HepG2 (cell line): ENCODE results near the gene MCF2L. TPM values are rescaled to one million over a fixed set of nuclear protein-coding genes. Genes with fewer than 3 reads are reported as not detected.

ENCODE experiments used
- ATAC-seq: fragments of 200-7000 bp; cut with Tn5 transposase; 3 replicates; pipeline ENCODE4 v1.9.1; 2020; ENCODE audit warnings: mild to moderate bottlenecking, moderate library complexity
- BruUV-seq: library from RNA; stranded (reverse); fragments of 400-500 nt; replicated peaks from 2 replicates; lab custom pipeline; 2021; lab: Mats Ljungman, UMichigan
- CTCF ChIA-PET: fragments of 300-600 bp; formaldehyde crosslinking; extraction: SDS; loops from one replicate; lab custom pipeline; 2021; ENCODE audit warnings: low total read pairs, inconsistent platforms, low intra/inter-chr PET ratio; lab: Yijun Ruan, JAX
- POLR2A ChIA-PET: fragments of 350-600 bp; sonication (Branson Sonifier 250); formaldehyde crosslinking; loops from one replicate; lab custom pipeline; 2020; ENCODE audit warnings: antibody characterized with exemption, inconsistent platforms; lab: Yijun Ruan, JAX
- DNase-seq: peaks from one replicate; pipeline ENCODE4 v3.0.0-alpha.2; 2015; ENCODE audit warnings: low spot score
- FAIRE-seq: peaks from 3 replicates; lab custom pipeline; 2011; peaks lifted over from hg19 to GRCh38; lab: Jason Lieb, UNC
- H2AFZ ChIP-seq: one replicate; pipeline ENCODE4 v1.6.1; 2011; ENCODE audit warnings: low read length, inconsistent platforms
- H3K27ac ChIP-seq: fragments of 300-600 bp; 3 replicates; pipeline ENCODE4 v1.8.0; 2011; ENCODE audit warnings: mixed run types, mild to moderate bottlenecking, mixed read lengths, low read length, inconsistent platforms; ENCODE audit not compliant: insufficient read depth; ENCODE audit errors: extremely low read length
- H3K27me3 ChIP-seq, 2 experiments: fragments of 200-600 bp in 1 of 2; 2 replicates in 1 of 2; 3 replicates in 1 of 2; pipeline versions ENCODE4 v1.6.0 to v1.8.0; 2011; ENCODE audit warnings: low read length in 2 of 2, mild to moderate bottlenecking in 2 of 2, moderate library complexity in 2 of 2, inconsistent platforms in 1 of 2; ENCODE audit not compliant: insufficient read depth in 2 of 2, control insufficient read depth in 1 of 2
- H3K36me3 ChIP-seq, 2 experiments: fragments of 200-600 bp in 1 of 2; replicated peaks in 1 of 2; 2 replicates in 1 of 2; 3 replicates in 1 of 2; pipeline versions ENCODE4 v1.5.1 to v1.8.0; 2011; ENCODE audit warnings: low read length in 2 of 2, inconsistent platforms in 1 of 2; ENCODE audit not compliant: insufficient read depth in 2 of 2, control insufficient read depth in 1 of 2
- H3K4me1 ChIP-seq: 2 replicates; pipeline ENCODE4 v1.5.1; 2012; ENCODE audit warnings: low read length, inconsistent platforms; ENCODE audit not compliant: insufficient read depth
- H3K4me2 ChIP-seq: 2 replicates; pipeline ENCODE4 v1.6.0; 2011; ENCODE audit warnings: low read depth, low read length, inconsistent platforms
- H3K4me3 ChIP-seq, 3 experiments: fragments of 200-600 bp in 1 of 3; sonication (generic), shearing (Covaris generic) in 1 of 3; replicated peaks in 1 of 3; 2 replicates each; pipeline ENCODE4 v1.5.1; 2011 to 2016; ENCODE audit warnings: low read length in 3 of 3, inconsistent platforms in 2 of 3, low read depth in 2 of 3, mild to moderate bottlenecking in 2 of 3, control low read depth in 1 of 3, mixed read lengths in 1 of 3; ENCODE audit not compliant: insufficient read depth in 1 of 3
- H3K79me2 ChIP-seq: one replicate; pipeline ENCODE4 v1.6.1; 2011; ENCODE audit warnings: low read length, inconsistent platforms; ENCODE audit not compliant: insufficient read depth
- H3K9ac ChIP-seq: 2 replicates; pipeline ENCODE4 v1.6.0; 2011; ENCODE audit warnings: mild to moderate bottlenecking, low read depth, low read length, inconsistent platforms; ENCODE audit not compliant: insufficient read depth
- H3K9me3 ChIP-seq: 2 replicates; pipeline ENCODE4 v1.5.1; 2012; ENCODE audit warnings: mild to moderate bottlenecking, low read length
- H4K20me1 ChIP-seq: 2 replicates; pipeline ENCODE4 v1.6.0; 2011; ENCODE audit warnings: inconsistent platforms, mild to moderate bottlenecking, low read length, moderate library complexity; ENCODE audit not compliant: insufficient read depth
- FOXP4 ChIP-seq: sonication (generic); formaldehyde crosslinking; IDR thresholded peaks from 2 replicates; pipeline ENCODE4 v1.4.0; 2020; ENCODE audit warnings: missing genetic modification reagents
- HNF1A ChIP-seq, 2 experiments: sonication (generic) in 1 of 2; formaldehyde crosslinking in 1 of 2; IDR thresholded peaks; 2 replicates each; pipeline versions ENCODE4 v1.4.0 to v1.6.1; 2016 to 2020; ENCODE audit warnings: borderline replicate concordance in 1 of 2, low read depth in 1 of 2, mild to moderate bottlenecking in 1 of 2, missing genetic modification reagents in 1 of 2
- MAFF ChIP-seq: IDR thresholded peaks from 2 replicates; pipeline ENCODE4 v1.6.1; 2011; ENCODE audit warnings: low read depth, low read length, improper control_type of control experiment
- NR0B2 ChIP-seq: sonication (generic); formaldehyde crosslinking; IDR thresholded peaks from 2 replicates; pipeline ENCODE4 v1.4.0; 2020; ENCODE audit warnings: mild to moderate bottlenecking, missing genetic modification reagents
- ONECUT2 ChIP-seq: sonication (generic); formaldehyde crosslinking; IDR thresholded peaks from 2 replicates; pipeline ENCODE4 v1.4.0; 2020; ENCODE audit warnings: missing genetic modification reagents
- SPEN ChIP-seq: sonication (generic); formaldehyde crosslinking; IDR thresholded peaks from 2 replicates; pipeline ENCODE4 v1.5.1; 2020; ENCODE audit warnings: low read depth, mild to moderate bottlenecking, missing genetic modification reagents
- ZBTB33 ChIP-seq: sonication (generic); formaldehyde crosslinking; IDR thresholded peaks from 2 replicates; pipeline ENCODE4 v1.4.0; 2020; ENCODE audit warnings: missing genetic modification reagents
- ZNF24 ChIP-seq: fragments of 450-650 bp; IDR thresholded peaks from 2 replicates; pipeline ENCODE4 v1.6.1; 2017; ENCODE audit warnings: antibody characterized with exemption, mild to moderate bottlenecking
- ZNF772 ChIP-seq: sonication (generic); formaldehyde crosslinking; IDR thresholded peaks from 2 replicates; pipeline ENCODE4 v1.5.0; 2020; ENCODE audit warnings: mild to moderate bottlenecking, missing genetic modification reagents
- ZNF891 ChIP-seq: sonication (generic); formaldehyde crosslinking; IDR thresholded peaks from 2 replicates; pipeline ENCODE4 v1.5.0; 2020; ENCODE audit warnings: mild to moderate bottlenecking, missing genetic modification reagents
- ZSCAN29 ChIP-seq: sonication (generic); formaldehyde crosslinking; conservative IDR thresholded peaks from 2 replicates; pipeline ENCODE4 v1.4.0; 2020; ENCODE audit warnings: mild to moderate bottlenecking, missing genetic modification reagents
- WGBS: methylation state at CpG from one replicate; pipeline ENCODE4 v1.1.6; 2017; ENCODE audit warnings: low lambda C conversion rate; 5-methylcytosine and 5-hydroxymethylcytosine counted together
- in situ Hi-C: cut with HindIII; loops from 2 replicates; pipeline ENCODE4 v1.10.0; 2017; ENCODE audit warnings: low pct_unique_long_range_greater_than_20kb; ENCODE audit not compliant: extremely low pct_ligation_motif_present
- intact Hi-C: fragments of 100-400 bp; cut with micrococcal nuclease; formaldehyde crosslinking; loops from one replicate; pipeline ENCODE4 v1.10.0; 2022; ENCODE audit not compliant: unreplicated experiment
- polyA plus RNA-seq, 8 experiments: library from polyadenylated mRNA; depleted of rRNA in 3 of 8; stranded (reverse) in 7 of 8; unstranded in 1 of 8; fragments of >200 nt; fragmentation: Illumina TruSeq in 4 of 8; extraction: Trizol in 4 of 8; gene quantifications; 2 replicates each; pipeline versions ENCODE4 v1.2.1 to v1.2.3, GENCODE V29; 2011 to 2016; ENCODE audit warnings: low read depth in 4 of 8, missing spikeins in 1 of 8, mixed read lengths in 1 of 8; ENCODE audit not compliant: insufficient read depth in 1 of 8
- total RNA-seq, 5 experiments: library from RNA; depleted of rRNA; stranded (reverse); fragments of >200 nt; fragmentation: Illumina TruSeq; extraction: Trizol; gene quantifications; 2 replicates each; pipeline ENCODE4 v1.2.3, GENCODE V29; 2016; ENCODE audit warnings: low read depth in 1 of 5

MCF2L gene
- total and polyA plus RNA-seq, 2 of the 13 experiments (the other 11 are each of a cell fraction or from before 2014, with no cell fraction given), result 19.4 to 28.4 TPM

- Histone ChIP-seq H3K79me2 (peaks cover 3% of the 10 kb centered on the region), H3K9ac (no peak overlapping the region), H2AFZ (no peak overlapping the region), H3K27ac (peak overlapping the region; percentile 63), H3K4me1 (peaks cover 79% of the 10 kb centered on the region), H3K27me3 (no peaks in the 10 kb centered on the region), H3K4me3 (peak overlapping the region in 1 of 3 experiments; percentile 40; a peak in 2 of 6 replicates), H3K9me3 (no peaks in the 10 kb centered on the region), H4K20me1 (no peaks in the 10 kb centered on the region), H3K4me2 (peak overlapping the region; percentile 64), H3K36me3 (no peaks in the 10 kb centered on the region)
- in situ Hi-C loops (no loop called here), intact Hi-C loops (loop anchor here (2.0 kb wide), 2 partner anchors 14 to 44 kb away; no protein-coding TSS in a partner anchor)
- ChIA-PET POLR2A (interaction anchor here (0.8 to 1.7 kb wide), 8 partner anchors 11 to 67 kb away, joined by 3 to 9 read pairs (median 5); partner anchors contain the start of gene MCF2L), CTCF (interaction anchor here (1.7 kb wide), 1 partner anchor 15 kb away, joined by 9 read pairs; no protein-coding TSS in a partner anchor)
- no peak for DNase-seq
- FAIRE-seq, result no peak
- BruUV-seq, result no TSS peak
- WGBS, result 57% methylated on average over 12 of the region's 12 CpGs
- ATAC-seq, result no peak
- TF ChIP-seq ONECUT2 (CRISPR knock-in tag) (0 out of 2 replicates have a peak, but pooled peaks have one; percentile 14), HNF1A (IDR thresholded peaks at IDR 0.05; ENCODE audit: low read depth) (no peak), HNF1A (CRISPR knock-in tag; IDR thresholded peaks at IDR 0.05; ENCODE audit: borderline replicate concordance) (no peak), SPEN (CRISPR knock-in tag) (peak; percentile 13; the same call in 1 of the 2 replicates), ZSCAN29 (CRISPR knock-in tag) (no peak), NR0B2 (CRISPR knock-in tag) (no peak), FOXP4 (CRISPR knock-in tag) (no peak), ZNF891 (CRISPR knock-in tag) (0 out of 2 replicates have a peak, but pooled peaks have one; percentile 11), ZNF772 (CRISPR knock-in tag) (no peak), MAFF (no peak), ZNF24 (no peak), ZBTB33 (no peak)
Measured at GRCh38 chr13:112957295-112957677, 11.7 kb upstream of the MCF2L start.
